NCI-H748 treated with DMSO at 0.1 percent for 48 hours (cell line): Measurements from ENCODE around the gene RASD1.
"Not testable (repeated sequence)": the region's sequence is repeated elsewhere in the genome, so short reads cannot be mapped to it uniquely, and the experiment has no call there.

Experiments
- DNase-seq: peaks from one replicate; lab custom pipeline; 2025; lab: John Stamatoyannopoulos, UW

RASD1 gene

DNA sequence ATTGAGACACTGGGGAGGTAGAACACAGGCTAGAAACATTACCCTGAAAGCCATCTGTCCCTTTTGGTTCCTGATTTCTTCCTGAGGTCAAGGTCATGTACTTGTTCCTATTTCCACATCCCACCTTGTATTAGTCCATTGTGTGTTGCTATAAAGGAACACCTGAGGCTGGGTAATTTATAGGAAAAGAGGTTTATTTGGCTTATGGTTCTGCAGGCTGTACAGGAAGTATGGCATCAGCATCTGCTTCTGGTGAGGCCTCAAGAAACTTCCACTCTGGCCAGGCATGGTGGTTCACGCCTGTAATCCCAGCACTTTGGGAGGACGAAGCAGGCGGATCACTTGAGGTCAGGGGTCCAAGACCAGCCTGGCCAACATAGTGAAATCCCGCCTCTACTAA is 26.8 kb downstream of the RASD1 start:
- DNase-seq: no peak

GRCh38 chr17:17468217-17469010 is 27.8 kb downstream of the RASD1 start:
- no peak for DNase-seq

DNA sequence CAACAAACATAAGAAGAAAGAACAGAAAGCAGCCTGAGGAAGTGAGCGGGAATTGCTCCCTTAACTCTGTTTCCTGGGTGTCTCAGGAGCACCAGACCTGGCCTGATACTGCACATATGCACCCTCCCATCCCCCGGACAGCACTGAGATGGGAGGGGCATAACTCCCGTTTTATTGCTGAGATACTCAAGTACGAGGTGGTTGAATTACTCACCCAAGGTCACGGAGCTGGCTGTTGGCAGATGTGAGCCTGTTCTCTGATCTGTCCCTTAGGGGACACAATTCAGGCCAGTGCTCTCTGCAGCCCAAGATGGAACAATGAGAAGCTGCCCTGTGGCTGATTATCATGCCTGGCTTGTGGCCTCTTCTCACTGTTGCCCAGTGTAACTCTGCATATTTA is 28.5 kb downstream of the RASD1 start:
- no peak for DNase-seq

DNA sequence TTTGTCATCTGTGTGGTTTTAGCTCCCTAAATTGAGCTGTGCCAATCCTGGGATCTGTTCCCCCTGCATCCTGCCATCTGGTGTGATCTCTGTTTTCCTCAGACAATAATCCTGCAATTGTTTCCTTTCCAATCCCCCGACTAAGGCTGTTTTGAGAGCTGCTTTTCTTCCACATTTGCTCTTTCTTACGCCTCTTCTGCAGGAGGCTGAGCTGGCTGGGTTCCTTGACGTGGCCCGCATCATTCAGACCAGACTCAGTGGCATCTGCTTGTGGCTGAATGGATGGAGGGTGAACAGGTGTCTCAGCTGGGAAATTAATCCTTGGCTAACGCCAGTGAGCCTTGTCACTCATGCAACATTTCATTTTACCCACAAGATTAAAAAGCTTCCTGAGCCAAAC is 29.2 kb downstream of the RASD1 start:
- no peak for DNase-seq

DNA sequence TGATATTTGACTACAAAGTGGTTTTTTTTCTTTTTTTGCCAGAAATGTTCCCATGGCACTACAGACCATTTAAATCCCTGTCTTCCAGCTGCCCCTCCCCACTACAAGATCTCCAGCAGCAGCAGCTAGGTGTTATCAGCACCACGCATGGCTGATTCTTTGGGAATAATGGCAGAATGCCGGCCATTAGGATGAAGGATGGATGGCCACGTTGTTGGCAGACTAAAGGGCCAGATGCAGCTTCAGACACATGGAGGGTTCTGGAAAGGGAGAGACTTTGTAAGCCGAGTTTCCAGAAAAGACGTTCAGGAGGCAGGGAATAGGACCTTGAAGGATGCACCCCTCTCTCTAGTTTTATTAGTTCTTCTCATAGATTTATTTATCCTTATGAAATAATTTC is 29.7 kb downstream of the RASD1 start:
- no peak for DNase-seq

DNA sequence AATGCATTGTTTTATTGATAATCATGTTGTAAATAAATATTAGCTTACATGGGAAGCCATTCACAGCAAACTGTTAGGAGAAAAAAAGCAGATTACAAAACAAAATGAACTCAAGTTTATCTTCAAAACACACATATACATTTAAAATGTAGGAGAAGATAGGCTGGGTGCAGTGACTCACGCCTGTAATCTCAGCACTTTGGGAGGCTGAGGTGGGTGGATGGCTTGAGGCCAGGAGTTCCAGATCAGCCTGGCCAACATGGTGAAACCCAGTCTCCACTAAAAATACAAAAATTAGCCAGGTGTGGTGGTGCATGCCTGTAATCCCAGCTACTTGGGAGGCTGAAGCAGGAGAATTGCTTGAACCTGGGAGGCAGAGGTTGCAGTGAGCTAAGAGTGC is 30.3 kb downstream of the RASD1 start:
- not testable (repeated sequence) for DNase-seq

- no peak for DNase-seq
These were observed 32.4 kb downstream of the RASD1 start for GRCh38 chr17:17463821-17464220.

DNA sequence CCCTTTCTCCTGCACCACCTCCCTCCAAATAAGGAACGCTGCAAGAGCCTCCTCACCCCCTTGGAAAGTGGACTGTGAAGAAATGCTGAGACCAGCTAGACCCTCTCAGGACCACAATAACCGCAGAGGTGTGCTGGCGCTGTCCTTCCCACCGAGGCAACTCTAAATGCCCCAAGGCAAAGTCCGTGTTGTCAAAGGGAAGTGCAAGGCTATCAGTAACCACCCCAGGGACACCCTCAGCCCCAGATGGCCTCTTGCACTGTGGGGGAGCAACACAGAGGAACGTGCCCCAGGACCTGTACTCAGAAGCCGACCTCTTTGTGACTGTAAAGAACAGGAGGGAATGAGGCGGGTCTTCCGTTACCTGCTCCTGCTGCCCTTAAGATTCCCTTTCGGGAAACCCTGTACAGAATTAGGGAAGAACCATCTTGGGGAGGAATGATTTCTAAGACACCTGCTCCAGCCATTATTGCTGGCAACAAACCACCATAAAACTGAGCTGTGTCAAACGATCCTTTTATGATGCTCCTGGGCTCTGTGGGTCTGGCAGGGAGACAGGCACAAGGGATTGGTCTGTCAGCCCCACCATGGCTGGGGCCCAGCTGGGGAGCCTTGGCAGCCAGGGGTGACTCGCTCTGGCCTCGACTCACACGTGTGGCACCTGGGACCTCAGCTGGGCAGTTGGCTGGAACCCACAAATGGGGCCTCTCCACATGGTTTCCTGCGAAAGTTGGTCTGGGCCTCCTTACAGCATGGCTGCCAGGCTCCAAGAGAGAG is 34.0 kb downstream of the RASD1 start:
- no peak for DNase-seq

- DNase-seq: no peak
These were observed 36.2 kb downstream of the RASD1 start for GRCh38 chr17:17460038-17460437.

DNA sequence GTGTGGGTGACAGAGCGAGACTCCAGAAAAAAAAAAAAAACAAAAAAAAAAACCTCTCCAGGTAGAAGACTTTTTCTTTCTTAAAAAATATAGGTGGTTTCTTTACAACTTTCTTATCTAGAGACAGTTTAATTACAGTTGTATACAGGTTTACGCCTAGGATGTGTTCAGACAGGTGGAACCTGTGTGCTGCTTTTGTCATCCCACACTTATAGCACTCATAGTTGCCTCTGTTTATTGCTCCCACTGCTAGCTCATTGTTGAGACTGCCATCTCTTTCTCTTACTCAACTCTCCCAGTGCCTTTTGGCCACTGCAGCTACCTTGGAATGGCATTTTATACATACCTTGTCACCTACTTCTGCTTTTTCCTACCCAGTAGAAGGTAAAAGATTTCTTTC is 38.5 kb downstream of the RASD1 start:
- DNase-seq: no peak

DNA sequence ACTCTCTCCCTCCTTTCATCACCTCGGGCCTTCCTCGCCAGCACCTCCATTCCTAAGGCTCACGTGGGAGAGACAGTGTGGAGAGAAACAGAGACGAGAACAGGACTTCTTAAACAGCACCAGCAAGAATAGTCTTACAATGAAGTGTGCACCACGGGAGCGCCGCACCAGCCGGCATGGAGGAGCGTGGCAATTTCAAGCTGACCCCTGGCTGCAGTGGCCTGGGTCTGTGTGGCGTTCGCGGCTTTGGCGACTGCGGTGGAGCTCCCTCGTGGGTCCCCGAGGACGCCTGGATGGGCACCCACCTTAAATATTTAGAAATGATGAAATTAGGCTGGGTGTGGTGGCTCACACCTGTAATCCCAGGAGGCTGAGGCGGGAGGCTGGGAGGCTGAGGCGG is 39.9 kb downstream of the RASD1 start:
- no peak for DNase-seq

DNA sequence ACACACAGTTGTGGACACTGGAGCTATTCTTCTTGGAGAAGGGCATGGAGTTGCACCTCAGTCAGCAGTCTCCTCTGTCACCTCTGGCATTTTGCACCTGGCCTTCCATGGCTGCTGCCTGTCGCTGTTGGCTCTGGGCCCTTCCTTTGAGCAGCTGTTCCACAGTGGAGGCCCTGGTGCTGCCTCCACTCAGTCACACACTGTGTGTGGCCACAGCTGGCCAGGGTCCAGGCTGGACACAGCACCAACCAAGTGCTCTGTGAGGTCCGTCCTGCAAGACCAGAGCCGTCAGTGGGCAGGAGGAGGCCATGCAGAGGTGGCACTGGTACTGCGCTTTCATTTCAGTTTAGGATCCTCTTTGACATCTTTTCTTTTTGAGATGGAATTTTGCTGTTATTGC is 41.0 kb downstream of the RASD1 start:
- no peak for DNase-seq

- DNase-seq: not testable (repeated sequence)
These were observed 41.5 kb downstream of the RASD1 start for GRCh38 chr17:17454700-17455099.

- no peak for DNase-seq
These were observed 41.9 kb downstream of the RASD1 start for GRCh38 chr17:17454276-17454675.

DNA sequence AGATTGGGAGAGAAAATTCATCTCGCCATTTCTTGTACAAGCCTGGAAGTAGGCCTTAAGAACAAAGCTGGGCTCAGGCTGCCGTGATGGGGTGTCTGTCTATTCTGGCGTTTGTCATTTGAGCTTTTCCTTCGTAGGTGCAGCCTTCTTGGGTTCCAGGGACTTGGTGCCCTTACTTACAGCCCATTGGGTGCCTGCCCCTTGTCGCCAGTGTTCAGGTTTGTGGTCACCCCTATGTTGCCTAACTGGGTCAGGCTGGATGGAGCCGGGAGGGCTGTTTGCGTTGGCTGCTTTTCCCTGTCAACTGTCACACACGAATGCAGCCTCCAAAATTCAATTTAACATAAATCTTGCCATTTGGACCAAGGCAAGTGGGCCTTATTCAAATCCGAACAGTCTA is 43.1 kb downstream of the RASD1 start:
- no peak for DNase-seq

GRCh38 chr17:17448723-17449122 is 47.5 kb downstream of the RASD1 start:
- DNase-seq: no peak

GRCh38 chr17:17448076-17448475 is 48.1 kb downstream of the RASD1 start:
- DNase-seq: no peak

GRCh38 chr17:17447264-17447663 is 48.9 kb downstream of the RASD1 start:
- DNase-seq: no peak

DNA sequence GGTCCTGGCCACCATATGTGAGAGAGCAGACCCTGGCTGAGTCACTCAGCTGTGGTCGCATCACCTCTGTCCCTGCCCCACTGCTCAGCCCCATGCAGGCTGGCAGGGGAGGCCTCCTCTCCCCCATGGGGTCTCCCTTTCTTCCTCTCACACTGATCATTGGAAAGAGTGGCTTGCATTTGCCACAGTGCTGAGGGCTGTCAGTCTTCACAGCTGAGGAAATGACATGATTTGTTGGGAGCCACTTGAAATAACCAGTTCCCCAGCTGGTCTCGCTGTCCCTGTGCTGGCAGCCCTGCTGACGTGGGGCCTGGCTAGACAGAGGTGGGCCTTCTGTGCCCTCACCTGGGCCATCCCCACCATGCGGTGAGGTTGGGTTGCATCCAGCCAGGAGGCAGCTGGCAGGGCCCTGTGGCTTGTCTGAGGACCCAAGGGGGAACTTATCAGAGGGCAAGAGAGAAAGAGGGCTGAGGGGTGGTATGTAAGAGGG is 49.5 kb downstream of the RASD1 start:
- no peak for DNase-seq

GRCh38 chr17:17445925-17446665 is 50.1 kb downstream of the RASD1 start:
- no peak for DNase-seq

DNA sequence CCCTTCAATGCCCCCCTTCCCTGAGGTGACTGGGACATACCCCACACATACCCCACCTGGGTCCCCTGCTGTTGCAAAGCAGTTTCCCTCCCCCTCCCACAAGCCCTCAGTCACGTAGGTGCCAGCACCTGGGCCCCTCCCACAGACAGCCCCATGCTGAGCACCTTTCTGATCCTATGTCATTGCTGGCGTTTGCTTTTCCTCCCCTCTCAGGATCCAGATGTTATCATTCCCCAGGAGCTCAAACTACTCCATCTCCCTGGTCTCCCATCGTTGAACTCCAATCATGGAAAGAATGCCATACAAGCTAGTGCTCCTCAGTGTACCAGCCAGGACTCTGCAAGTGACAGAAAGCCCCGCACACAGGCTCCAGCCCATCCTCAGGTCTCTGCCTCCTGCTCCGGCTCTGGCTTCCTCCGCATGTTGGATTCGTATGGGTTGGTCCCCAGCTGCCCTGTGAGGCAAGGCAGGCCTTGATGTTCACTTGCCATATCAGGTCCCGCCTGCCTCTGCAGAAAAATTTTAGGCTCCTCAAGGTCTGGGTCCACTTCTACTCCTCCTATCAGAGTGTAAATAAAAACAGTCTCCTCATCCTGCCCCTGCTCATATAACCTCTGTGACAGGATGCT is 50.8 kb downstream of the RASD1 start:
- DNase-seq: no peak
